ENCODE results near the gene RUNX3.

GRCh38 chr1:24918370-24918769 is 11.7 kb downstream of the RUNX3 start:
- TF ChIP-seq CTCF (IDR thresholded peaks at IDR 0.05 in 2 of 3, conservative IDR thresholded peaks at IDR 0.05 in 1 of 3; ENCODE audit: borderline replicate concordance in 1 of 3, insufficient read depth in 1 of 3, low read depth in 2 of 3, low read length in 2 of 3) (no peak), POLR2A (IDR thresholded peaks at IDR 0.05; ENCODE audit: borderline replicate concordance, extremely low read depth, insufficient read depth, insufficient read length) (no peak), POLR2AphosphoS5 (IDR thresholded peaks at IDR 0.05; ENCODE audit: low read depth, low read length) (no peak), ZBTB33 (IDR thresholded peaks at IDR 0.05; ENCODE audit: extremely low read depth, insufficient replicate concordance, low read length) (no peak), REST (IDR thresholded peaks at IDR 0.05; ENCODE audit: low read depth) (no peak)
